Endothelial cell (in vitro differentiated cells): ENCODE results near the gene ITIH4. TPM values are rescaled to one million over a fixed set of nuclear protein-coding genes. Genes with fewer than 3 reads are reported as not detected.

ENCODE experiments used
- DNase-seq: peaks from one replicate; pipeline ENCODE4 v3.0.0; 2021; ENCODE audit warnings: low spot score
- H3K27ac Mint-ChIP-seq: one replicate; pipeline ENCODE4 v1.8.0; 2021; ENCODE audit warnings: mixed read lengths, inconsistent platforms; ENCODE audit not compliant: unreplicated experiment
- H3K27me3 Mint-ChIP-seq: one replicate; pipeline ENCODE4 v1.8.0; 2021; ENCODE audit warnings: mild to moderate bottlenecking, moderate library complexity, mixed read lengths, inconsistent platforms; ENCODE audit not compliant: unreplicated experiment
- H3K36me3 Mint-ChIP-seq: one replicate; pipeline ENCODE4 v1.8.0; 2021; ENCODE audit warnings: mild to moderate bottlenecking, low read depth, mixed read lengths, inconsistent platforms; ENCODE audit not compliant: unreplicated experiment
- H3K4me1 Mint-ChIP-seq: one replicate; pipeline ENCODE4 v1.8.0; 2021; ENCODE audit warnings: mild to moderate bottlenecking, mixed read lengths, inconsistent platforms; ENCODE audit not compliant: unreplicated experiment
- H3K4me3 Mint-ChIP-seq: one replicate; pipeline ENCODE4 v1.8.0; 2021; ENCODE audit warnings: mild to moderate bottlenecking, mixed read lengths, inconsistent platforms; ENCODE audit not compliant: unreplicated experiment
- H3K9me3 Mint-ChIP-seq: one replicate; pipeline ENCODE4 v1.8.0; 2021; ENCODE audit warnings: mixed read lengths, inconsistent platforms; ENCODE audit not compliant: unreplicated experiment
- CTCF ChIP-seq: fragments of 200-600 bp; sonication (generic); IDR thresholded peaks from one replicate; pipeline ENCODE4 v1.5.0; 2021; ENCODE audit warnings: antibody characterized with exemption; ENCODE audit not compliant: unreplicated experiment
- total RNA-seq: library from RNA; stranded (reverse); fragmentation: NEBNext Ultra II Directional; extraction: Animal tissue kit (Norgen Biotek cat#: 25700); gene quantifications from one replicate; pipeline ENCODE4 v1.2.1, GENCODE V29; 2021; ENCODE audit not compliant: unreplicated experiment

The ITIH4 gene
- total RNA-seq, 1 donor from 2014 or later, result 8.2 TPM

GRCh38 chr3:52843108-52843865 lies 12.8 kb upstream of the ITIH4 start:
- Mint-ChIP-seq H3K4me1 (peaks cover 5% of the 10 kb centered on the region), H3K27ac (no peak overlapping the region), H3K4me3 (no peak overlapping the region), H3K9me3 (no peaks in the 10 kb centered on the region), H3K36me3 (peaks cover 18% of the 10 kb centered on the region), H3K27me3 (peaks cover 6% of the 10 kb centered on the region)
- no peak for DNase-seq
- TF ChIP-seq CTCF, result no peak

GRCh38 chr3:52842424-52842823 lies 12.0 kb upstream of the ITIH4 start:
- Mint-ChIP-seq H3K4me1 (peaks cover 5% of the 10 kb centered on the region), H3K9me3 (no peaks in the 10 kb centered on the region), H3K27ac (no peak overlapping the region), H3K4me3 (no peak overlapping the region), H3K27me3 (peaks cover 5% of the 10 kb centered on the region), H3K36me3 (peaks cover 14% of the 10 kb centered on the region)
- DNase-seq, result no peak
- no peak for TF ChIP-seq CTCF

GRCh38 chr3:52841981-52842340 lies 11.5 kb upstream of the ITIH4 start:
- Mint-ChIP-seq H3K9me3 (no peaks in the 10 kb centered on the region), H3K4me3 (no peak overlapping the region), H3K4me1 (peaks cover 5% of the 10 kb centered on the region), H3K27ac (no peak overlapping the region), H3K36me3 (peaks cover 14% of the 10 kb centered on the region), H3K27me3 (peaks cover 5% of the 10 kb centered on the region)
- DNase-seq, result no peak
- no peak for TF ChIP-seq CTCF

- H3K27me3 Mint-ChIP-seq, result peaks cover 6% of the 10 kb centered on the region
- no peak for DNase-seq
- peaks cover under 1% of the 10 kb centered on the region for H3K4me1 Mint-ChIP-seq
- H3K9me3 Mint-ChIP-seq, result no peaks in the 10 kb centered on the region
- no peak overlapping the region for H3K4me3 Mint-ChIP-seq
- no peak overlapping the region for H3K27ac Mint-ChIP-seq
- H3K36me3 Mint-ChIP-seq, result peaks cover 17% of the 10 kb centered on the region
- no peak for TF ChIP-seq CTCF
These were observed 10.9 kb upstream of the ITIH4 start for GRCh38 chr3:52841211-52841980.
